CD4-positive, CD25-positive, alpha-beta regulatory T cell (primary cell): ENCODE results near the gene DHRS3. TPM values are rescaled to one million over a fixed set of nuclear protein-coding genes. Genes with fewer than 3 reads are reported as not detected.

Experiments
- polyA plus RNA-seq, 4 donors: library from polyadenylated mRNA; unstranded; fragments of 300-500 nt; fragmentation: Illumina TruSeq; gene quantifications; one replicate each; pipeline ENCODE4 v1.2.3, GENCODE V29; 2021
- total RNA-seq: library from RNA; stranded (reverse); gene quantifications from one replicate; pipeline ENCODE4 v1.2.3, GENCODE V29; 2022

The DHRS3 gene
- total and polyA plus RNA-seq, 5 donors from 2014 or later: 8.8 to 25.6 (median 15.2) TPM

Other genes with a start within 250 kb of the DHRS3 start
- gene AADACL4, start 25.9 kb upstream of the DHRS3 start, total RNA-seq: not detected
- not detected for gene AADACL4, start 25.9 kb upstream of the DHRS3 start, polyA plus RNA-seq
- gene AADACL3, start 97.9 kb upstream of the DHRS3 start, total RNA-seq: not detected
- not detected for gene AADACL3, start 97.9 kb upstream of the DHRS3 start, polyA plus RNA-seq
- gene CFAP107, start 128.0 kb upstream of the DHRS3 start, total RNA-seq: not detected
- not detected for gene CFAP107, start 128.0 kb upstream of the DHRS3 start, polyA plus RNA-seq
- not detected for gene PRAMEF12, start 155.5 kb upstream of the DHRS3 start, total RNA-seq
- gene PRAMEF12, start 155.5 kb upstream of the DHRS3 start, polyA plus RNA-seq: not detected
- not detected for gene PRAMEF1, start 173.2 kb upstream of the DHRS3 start, total RNA-seq
- not detected for gene PRAMEF1, start 173.2 kb upstream of the DHRS3 start, polyA plus RNA-seq
- not detected for gene PRAMEF11, start 213.2 kb upstream of the DHRS3 start, total RNA-seq
- gene PRAMEF11, start 213.2 kb upstream of the DHRS3 start, polyA plus RNA-seq: not detected
- not detected for gene HNRNPCL1, start 230.5 kb upstream of the DHRS3 start, total RNA-seq
- gene HNRNPCL1, start 230.5 kb upstream of the DHRS3 start, polyA plus RNA-seq: under 1 TPM in 1 of 4 donors, not detected in 3; 0.17 TPM
- not detected for gene PRAMEF2, start 238.9 kb upstream of the DHRS3 start, total RNA-seq
- not detected for gene PRAMEF2, start 238.9 kb upstream of the DHRS3 start, polyA plus RNA-seq